Aorta (tissue), 5 donors: ENCODE data around the gene AGPAT3. TPM values are rescaled to one million over a fixed set of nuclear protein-coding genes. Genes with fewer than 3 reads are reported as not detected.

ENCODE experiments used
- ATAC-seq: fragments of 200-7000 bp; cut with Tn5 transposase; one replicate; pipeline ENCODE4 v1.9.1; 2022; ENCODE audit warnings: moderate library complexity; ENCODE audit not compliant: low FRiP score
- DNase-seq, 2 donors: peaks; one replicate each; pipeline ENCODE4 v3.0.0-alpha.2; 2020
- H3K27ac ChIP-seq, 2 donors: one replicate each; pipeline ENCODE4 v1.5.1; 2013; ENCODE audit warnings: low read length in 2 of 2, mild to moderate bottlenecking in 2 of 2, moderate library complexity in 2 of 2, control low read depth in 1 of 2, inconsistent platforms in 1 of 2, low read depth in 1 of 2
- H3K27me3 ChIP-seq, 2 donors: one replicate each; pipeline ENCODE4 v1.6.1; 2013; ENCODE audit warnings: control low read depth in 1 of 2, low read length in 1 of 2, mild to moderate bottlenecking in 1 of 2, moderate library complexity in 1 of 2; ENCODE audit not compliant: insufficient read depth in 2 of 2, control insufficient read depth in 1 of 2
- H3K36me3 ChIP-seq, 2 donors: one replicate each; pipeline ENCODE4 v1.6.1; 2013; ENCODE audit warnings: control low read depth in 1 of 2, low read length in 1 of 2, mild to moderate bottlenecking in 1 of 2; ENCODE audit not compliant: insufficient read depth in 2 of 2, control insufficient read depth in 1 of 2
- H3K4me1 ChIP-seq, 2 donors: one replicate each; pipeline ENCODE4 v1.6.1; 2013; ENCODE audit warnings: low read length in 2 of 2, control low read depth in 1 of 2, mild to moderate bottlenecking in 1 of 2, moderate library complexity in 1 of 2; ENCODE audit not compliant: insufficient read depth in 2 of 2, control insufficient read depth in 1 of 2
- H3K4me3 ChIP-seq, 2 donors: one replicate each; pipeline ENCODE4 v1.5.1; 2013; ENCODE audit warnings: low read length in 2 of 2, control low read depth in 1 of 2, mild to moderate bottlenecking in 1 of 2
- H3K9me3 ChIP-seq: one replicate; pipeline ENCODE4 v1.6.1; 2013; ENCODE audit warnings: mild to moderate bottlenecking, low read length; ENCODE audit not compliant: control insufficient read depth
- WGBS, 2 donors: extraction: QIAGEN DNeasy Blood & Tissue Kit; methylation state at CpG; one replicate each; pipeline ENCODE4 v1.1.7; 2013; 5-methylcytosine and 5-hydroxymethylcytosine counted together
- intact Hi-C, 2 donors: fragments of 100-400 bp; cut with DNase I; formaldehyde crosslinking; loops; one replicate each; pipeline versions ENCODE4 v1.14.2 to v1.15.0; 2022
- polyA plus RNA-seq, 2 donors: library from polyadenylated mRNA; stranded (reverse); fragments of 200-250 nt; gene quantifications; one replicate each; pipeline ENCODE4 v1.2.3, GENCODE V29; 2013
- total RNA-seq, 2 donors: library from RNA; stranded (reverse); fragmentation: NEBNext Ultra II Directional; extraction: Animal tissue kit (Norgen Biotek cat#: 25700); gene quantifications; one replicate each; pipeline ENCODE4 v1.2.1, GENCODE V29; 2021
- donor health status: healthy with polysubstance abuse.
- donor health status: Bipolar disorder and iron deficiency.
- donor health status: DM: no; HTN: no; CAD: no.
- donor health status: DM: no; HTN: no; CAD: no.
- donor health status: DM: yes; HTN: yes; CAD: no.

AGPAT3 gene
- total and polyA plus RNA-seq, 4 donors, result 8.3 to 45.5 (median 23.7) TPM

GRCh38 chr21:43930848-43931375 is 65.9 kb downstream of the AGPAT3 start:
- Histone ChIP-seq H3K27ac (no peak overlapping the region), H3K4me1 (no peaks in the 10 kb centered on the region), H3K36me3 (no peaks in the 10 kb centered on the region), H3K27me3 (no peaks in the 10 kb centered on the region), H3K4me3 (no peak overlapping the region), H3K9me3 (no peaks in the 10 kb centered on the region)
- intact Hi-C loops, result loop anchor here in 1 of 2 donors (5.0 kb wide), 1 partner anchor 64 kb away; the partner anchor contains the start of gene AGPAT3
- 86 to 91% methylated on average over 18 of the region's 18 CpGs for WGBS, 2 donors
- DNase-seq, result no peak
- no peak for ATAC-seq

- no peak for ATAC-seq
- DNase-seq, result no peak
- H3K27ac ChIP-seq, result no peak overlapping the region
- WGBS, 2 donors, result 90 to 91% methylated on average over 13 of the region's 13 CpGs
- no peaks in the 10 kb centered on the region for H3K9me3 ChIP-seq
- H3K4me3 ChIP-seq, result no peak overlapping the region
- no peaks in the 10 kb centered on the region for H3K4me1 ChIP-seq
- no peaks in the 10 kb centered on the region for H3K27me3 ChIP-seq
- no peaks in the 10 kb centered on the region for H3K36me3 ChIP-seq
- intact Hi-C loops, result loop anchor here in 1 of 2 donors (5.0 kb wide), 1 partner anchor 64 kb away; the partner anchor contains the start of gene AGPAT3
Observed at GRCh38 chr21:43931489-43931888, 66.5 kb downstream of the AGPAT3 start.

GRCh38 chr21:43932005-43932404 is 67.0 kb downstream of the AGPAT3 start:
- no peaks in the 10 kb centered on the region for H3K27me3 ChIP-seq
- no peak overlapping the region for H3K27ac ChIP-seq
- no peaks in the 10 kb centered on the region for H3K4me1 ChIP-seq
- no peaks in the 10 kb centered on the region for H3K36me3 ChIP-seq
- intact Hi-C loops, result loop anchor here in 1 of 2 donors (5.0 kb wide), 1 partner anchor 65 kb away; the partner anchor contains the start of gene AGPAT3
- no peaks in the 10 kb centered on the region for H3K9me3 ChIP-seq
- no peak for DNase-seq
- no peak overlapping the region for H3K4me3 ChIP-seq
- no peak for ATAC-seq
- 92 to 93% methylated on average over 17 of the region's 17 CpGs for WGBS, 2 donors

GRCh38 chr21:43933199-43933598 is 68.2 kb downstream of the AGPAT3 start:
- intact Hi-C loops, result loop anchor here in 1 of 2 donors (5.0 kb wide), 1 partner anchor 66 kb away; the partner anchor contains the start of gene AGPAT3
- Histone ChIP-seq H3K36me3 (no peaks in the 10 kb centered on the region), H3K4me3 (no peak overlapping the region), H3K27ac (no peak overlapping the region), H3K9me3 (no peaks in the 10 kb centered on the region), H3K27me3 (no peaks in the 10 kb centered on the region), H3K4me1 (no peaks in the 10 kb centered on the region)
- WGBS, 2 donors, result 80 to 83% methylated on average over 12 of the region's 12 CpGs
- ATAC-seq, result no peak
- no peak for DNase-seq

GRCh38 chr21:43933680-43934079 is 68.7 kb downstream of the AGPAT3 start:
- intact Hi-C loops, result loop anchor here in 1 of 2 donors (5.0 kb wide), 1 partner anchor 66 kb away; the partner anchor contains the start of gene AGPAT3
- DNase-seq (no peak), ATAC-seq (no peak)
- H3K27me3 ChIP-seq, result no peaks in the 10 kb centered on the region
- H3K9me3 ChIP-seq, result no peaks in the 10 kb centered on the region
- no peak overlapping the region for H3K27ac ChIP-seq
- no peaks in the 10 kb centered on the region for H3K36me3 ChIP-seq
- WGBS, 2 donors, result 94 to 95% methylated on average over 15 of the region's 15 CpGs
- H3K4me3 ChIP-seq, result no peak overlapping the region
- no peaks in the 10 kb centered on the region for H3K4me1 ChIP-seq

GRCh38 chr21:43934116-43934515 is 69.1 kb downstream of the AGPAT3 start:
- H3K4me1 ChIP-seq, result no peaks in the 10 kb centered on the region
- intact Hi-C loops, result loop anchor here in 1 of 2 donors (5.0 kb wide), 1 partner anchor 67 kb away; the partner anchor contains the start of gene AGPAT3
- H3K36me3 ChIP-seq, result no peaks in the 10 kb centered on the region
- 92 to 94% methylated on average over 15 of the region's 15 CpGs for WGBS, 2 donors
- no peaks in the 10 kb centered on the region for H3K27me3 ChIP-seq
- no peak overlapping the region for H3K27ac ChIP-seq
- no peak overlapping the region for H3K4me3 ChIP-seq
- DNase-seq, result no peak
- no peak for ATAC-seq
- H3K9me3 ChIP-seq, result no peaks in the 10 kb centered on the region

GRCh38 chr21:43934716-43935705 is 70.0 kb downstream of the AGPAT3 start:
- no peaks in the 10 kb centered on the region for H3K36me3 ChIP-seq
- no peaks in the 10 kb centered on the region for H3K4me1 ChIP-seq
- ATAC-seq (no peak), DNase-seq (no peak)
- H3K4me3 ChIP-seq, result no peak overlapping the region
- 95 to 96% methylated on average over 41 of the region's 41 CpGs for WGBS, 2 donors
- H3K9me3 ChIP-seq, result no peaks in the 10 kb centered on the region
- H3K27me3 ChIP-seq, result no peaks in the 10 kb centered on the region
- intact Hi-C loops, result loop anchor here in 1 of 2 donors (5.0 kb wide), 1 partner anchor 68 kb away; the partner anchor contains the start of gene AGPAT3
- no peak overlapping the region for H3K27ac ChIP-seq

- peak overlapping the region in 1 of 2 donors; percentile 25 for H3K27ac ChIP-seq
Observed at GRCh38 chr21:43935711-43936110, 70.7 kb downstream of the AGPAT3 start.

More at GRCh38 chr21:43935711-43936110, 70.7 kb downstream of the AGPAT3 start:
- intact Hi-C loops, result no loop called here
- no peaks in the 10 kb centered on the region for H3K27me3 ChIP-seq
- no peak for ATAC-seq
- WGBS, 2 donors, result 83 to 89% methylated on average over 15 of the region's 15 CpGs
- H3K4me1 ChIP-seq, result no peaks in the 10 kb centered on the region
- H3K36me3 ChIP-seq, result no peaks in the 10 kb centered on the region
- H3K9me3 ChIP-seq, result no peaks in the 10 kb centered on the region
- no peak for DNase-seq
- H3K4me3 ChIP-seq, result no peak overlapping the region
